ENCODE measurements around the gene AZGP1. TPM values are rescaled to one million over a fixed set of nuclear protein-coding genes. Genes with fewer than 3 reads are reported as not detected.

Gene AZGP1
- polyA plus RNA-seq, 1 donor (not counting 4 experiments of a cell fraction or from before 2014, with no cell fraction given), result 1.3 TPM

DNA sequence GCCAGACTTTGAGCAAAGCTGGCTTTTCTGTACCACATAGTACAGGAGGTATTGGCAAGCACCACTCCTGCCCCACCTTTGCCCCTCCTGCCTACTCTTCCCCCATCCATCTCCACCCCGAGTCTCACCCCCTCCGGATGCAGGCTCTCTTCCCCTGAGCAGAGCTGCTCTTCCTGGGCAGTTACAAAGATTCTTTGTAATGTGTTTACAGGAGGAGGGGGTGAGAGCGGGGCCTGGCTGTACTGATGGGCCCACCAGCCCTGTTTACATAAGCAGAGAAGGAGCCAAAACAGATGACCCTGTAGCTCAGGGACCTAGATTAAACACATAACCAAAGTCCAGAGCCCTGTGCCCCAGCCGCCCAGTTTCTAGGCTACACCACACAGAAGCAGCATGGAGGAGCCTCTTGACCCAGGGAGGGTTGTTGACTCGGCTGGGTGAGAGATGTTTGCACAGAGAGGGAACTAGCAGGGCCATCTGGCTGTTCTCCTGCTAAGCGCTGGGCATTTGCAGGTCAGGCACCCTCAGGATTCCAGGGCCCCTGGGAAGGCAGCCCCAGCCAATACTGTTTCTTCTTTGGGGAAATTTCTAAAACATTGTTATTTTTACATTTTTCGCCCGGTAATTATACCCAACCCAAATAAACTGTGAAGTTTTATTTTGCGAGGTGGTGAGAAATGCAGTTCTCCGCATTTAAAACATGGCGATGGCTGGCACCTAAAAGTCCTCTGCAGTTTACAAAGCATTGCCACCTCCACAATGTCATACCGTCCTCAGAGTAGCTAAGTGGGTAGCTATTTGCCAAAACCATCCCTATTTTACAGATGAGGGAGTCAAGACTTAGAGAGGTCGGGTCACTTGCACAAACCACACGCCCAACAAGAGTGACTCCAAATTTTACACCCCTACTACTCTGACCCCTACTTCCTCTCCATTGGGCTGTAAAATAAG, 28.2 kb upstream of the AZGP1 start:
- no peaks in the 10 kb centered on the region for H3K9me1 ChIP-seq (ENCODE audit: control insufficient read depth, extremely low read depth, insufficient read depth, low read length)
- no peak overlapping the region for H3K9ac ChIP-seq (ENCODE audit: control insufficient read depth, extremely low read depth, insufficient read depth, low read length)
- H3K36me3 ChIP-seq (ENCODE audit: control insufficient read depth in 2 of 2, extremely low read depth in 1 of 2, insufficient read depth in 2 of 2, low read length in 2 of 2), result no peaks in the 10 kb centered on the region
- no peaks in the 10 kb centered on the region for H3K4me1 ChIP-seq (ENCODE audit: control insufficient read depth, extremely low read depth, insufficient read depth, low read length)
- TF ChIP-seq, protein P1, sequence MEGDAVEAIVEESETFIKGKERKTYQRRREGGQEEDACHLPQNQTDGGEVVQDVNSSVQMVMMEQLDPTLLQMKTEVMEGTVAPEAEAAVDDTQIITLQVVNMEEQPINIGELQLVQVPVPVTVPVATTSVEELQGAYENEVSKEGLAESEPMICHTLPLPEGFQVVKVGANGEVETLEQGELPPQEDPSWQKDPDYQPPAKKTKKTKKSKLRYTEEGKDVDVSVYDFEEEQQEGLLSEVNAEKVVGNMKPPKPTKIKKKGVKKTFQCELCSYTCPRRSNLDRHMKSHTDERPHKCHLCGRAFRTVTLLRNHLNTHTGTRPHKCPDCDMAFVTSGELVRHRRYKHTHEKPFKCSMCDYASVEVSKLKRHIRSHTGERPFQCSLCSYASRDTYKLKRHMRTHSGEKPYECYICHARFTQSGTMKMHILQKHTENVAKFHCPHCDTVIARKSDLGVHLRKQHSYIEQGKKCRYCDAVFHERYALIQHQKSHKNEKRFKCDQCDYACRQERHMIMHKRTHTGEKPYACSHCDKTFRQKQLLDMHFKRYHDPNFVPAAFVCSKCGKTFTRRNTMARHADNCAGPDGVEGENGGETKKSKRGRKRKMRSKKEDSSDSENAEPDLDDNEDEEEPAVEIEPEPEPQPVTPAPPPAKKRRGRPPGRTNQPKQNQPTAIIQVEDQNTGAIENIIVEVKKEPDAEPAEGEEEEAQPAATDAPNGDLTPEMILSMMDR (optimal IDR thresholded peaks at IDR 0.05 in 1 of 3, IDR thresholded peaks at IDR 0.05 in 1 of 3, conservative IDR thresholded peaks at IDR 0.05 in 1 of 3; ENCODE audit: extremely low read depth in 1 of 3, insufficient read depth in 2 of 3, low read length in 3 of 3), result no peak
- no peak for TF ChIP-seq EZH2 (IDR thresholded peaks at IDR 0.05; ENCODE audit: low read length)
- no peaks in the 10 kb centered on the region for H3K79me2 ChIP-seq (ENCODE audit: control insufficient read depth, insufficient read depth, low read length)
- no peak overlapping the region for H2AFZ ChIP-seq (ENCODE audit: control insufficient read depth, low read length)
- H3K27ac ChIP-seq (ENCODE audit: control insufficient read depth, insufficient read depth, low read length), result no peak overlapping the region
- no peaks in the 10 kb centered on the region for H3K9me3 ChIP-seq (ENCODE audit: control insufficient read depth, low read depth, low read length)
- FAIRE-seq, result no peak
- H3K4me2 ChIP-seq (ENCODE audit: control insufficient read depth, extremely low read depth, insufficient read depth, low read depth, low read length), result no peak overlapping the region
- DNase-seq (ENCODE audit: low read depth, low spot score), result no peak
- no peaks in the 10 kb centered on the region for H4K20me1 ChIP-seq (ENCODE audit: control insufficient read depth, extremely low read depth, insufficient read depth, low read length)
- no peak overlapping the region for H3K4me3 ChIP-seq (ENCODE audit: control insufficient read depth in 2 of 3, extremely low read depth in 1 of 3, insufficient read depth in 2 of 3, low read depth in 1 of 3, low read length in 3 of 3)
- dilution Hi-C loops (cut with MboI; ENCODE audit: extremely low pct_ligation_motif_present, low sequenced_read_pairs), result no loop called here
- no peaks in the 10 kb centered on the region for H3K27me3 ChIP-seq (ENCODE audit: control insufficient read depth, extremely low read depth, insufficient read depth, low read length)

DNA sequence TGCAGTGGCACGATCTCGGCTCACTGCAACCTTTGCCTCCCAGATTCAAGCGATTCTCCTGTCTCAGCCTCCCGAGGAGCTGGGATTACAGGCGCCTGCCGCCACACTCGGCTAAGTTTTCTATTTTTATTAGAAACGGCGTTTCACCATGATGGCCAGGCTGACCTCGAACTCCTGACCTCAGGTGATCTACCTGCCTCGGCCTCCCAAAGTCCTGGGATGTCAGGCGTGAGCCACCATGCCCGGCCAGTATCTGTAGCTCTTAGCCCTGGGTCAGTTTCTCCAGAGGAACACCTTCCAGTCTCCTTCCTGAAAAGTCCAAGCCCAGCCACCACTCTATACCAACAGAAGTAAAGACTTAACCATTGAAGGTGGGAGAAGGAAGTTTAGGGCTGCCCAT, 24.4 kb upstream of the AZGP1 start:
- H3K4me3 ChIP-seq (ENCODE audit: control insufficient read depth in 2 of 3, extremely low read depth in 1 of 3, insufficient read depth in 2 of 3, low read depth in 1 of 3, low read length in 3 of 3), result no peak overlapping the region
- H3K79me2 ChIP-seq (ENCODE audit: control insufficient read depth, insufficient read depth, low read length), result no peaks in the 10 kb centered on the region
- no peak overlapping the region for H2AFZ ChIP-seq (ENCODE audit: control insufficient read depth, low read length)
- H4K20me1 ChIP-seq (ENCODE audit: control insufficient read depth, extremely low read depth, insufficient read depth, low read length), result no peaks in the 10 kb centered on the region
- TF ChIP-seq EZH2 (IDR thresholded peaks at IDR 0.05; ENCODE audit: low read length), result no peak
- TF ChIP-seq, protein P1 (optimal IDR thresholded peaks at IDR 0.05 in 1 of 3, IDR thresholded peaks at IDR 0.05 in 1 of 3, conservative IDR thresholded peaks at IDR 0.05 in 1 of 3; ENCODE audit: extremely low read depth in 1 of 3, insufficient read depth in 2 of 3, low read length in 3 of 3), result no peak
- DNase-seq (ENCODE audit: low read depth, low spot score), result no peak
- H3K27me3 ChIP-seq (ENCODE audit: control insufficient read depth, extremely low read depth, insufficient read depth, low read length), result no peaks in the 10 kb centered on the region
- H3K36me3 ChIP-seq (ENCODE audit: control insufficient read depth in 2 of 2, extremely low read depth in 1 of 2, insufficient read depth in 2 of 2, low read length in 2 of 2), result no peaks in the 10 kb centered on the region
- H3K9ac ChIP-seq (ENCODE audit: control insufficient read depth, extremely low read depth, insufficient read depth, low read length), result no peak overlapping the region
- H3K4me1 ChIP-seq (ENCODE audit: control insufficient read depth, extremely low read depth, insufficient read depth, low read length), result no peaks in the 10 kb centered on the region
- dilution Hi-C loops (cut with MboI; ENCODE audit: extremely low pct_ligation_motif_present, low sequenced_read_pairs), result no loop called here
- H3K9me1 ChIP-seq (ENCODE audit: control insufficient read depth, extremely low read depth, insufficient read depth, low read length), result no peaks in the 10 kb centered on the region
- no peak for FAIRE-seq
- H3K9me3 ChIP-seq (ENCODE audit: control insufficient read depth, low read depth, low read length), result no peaks in the 10 kb centered on the region
- no peak overlapping the region for H3K27ac ChIP-seq (ENCODE audit: control insufficient read depth, insufficient read depth, low read length)
- no peak overlapping the region for H3K4me2 ChIP-seq (ENCODE audit: control insufficient read depth, extremely low read depth, insufficient read depth, low read depth, low read length)
